ENCODE results near the gene PRPF40A. TPM values are rescaled to one million over a fixed set of nuclear protein-coding genes. Genes with fewer than 3 reads are reported as not detected.
A peak's percentile ranks its signal among the peaks of the same experiment; 100 is the strongest.
"Not testable (repeated sequence)": the region's sequence is repeated elsewhere in the genome, so short reads cannot be mapped to it uniquely, and the experiment has no call there.

PRPF40A gene
- polyA plus RNA-seq, 3 donors = 56.0 to 95.4 (median 66.6) TPM

DNA sequence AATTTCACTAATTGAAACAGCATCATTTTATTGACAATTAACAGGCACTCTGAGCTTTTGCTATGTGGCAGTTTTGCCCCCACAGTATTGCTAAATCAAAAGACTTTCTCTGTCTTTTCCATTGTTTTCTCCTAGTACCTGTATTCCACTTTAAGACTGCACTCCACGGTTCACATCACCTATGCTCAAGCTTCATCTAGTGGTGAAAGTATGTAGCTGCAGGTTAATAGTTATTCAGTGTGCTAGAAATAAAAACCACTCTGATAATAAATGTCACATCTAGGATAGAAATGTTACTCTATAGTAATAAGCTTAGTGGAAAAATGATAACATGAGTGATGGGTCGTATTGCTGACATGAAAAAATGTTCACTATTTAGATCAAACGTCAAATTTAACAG lies 25.7 kb upstream of the PRPF40A start:
- no CpG with 5 or more reads among the region's 3 CpGs for WGBS (ENCODE audit: insufficient coverage)
- TF ChIP-seq CTCF (IDR thresholded peaks at IDR 0.05) = peak; percentile 16
- Mint-ChIP-seq H3K4me1 (no peaks in the 10 kb centered on the region), H3K9me3 (peaks cover 0 to 6% (median 2%) of the 10 kb centered on the region in 7 donors), H3K4me3 (no peak overlapping the region), H3K27me3 (ENCODE audit: low read depth in 3 of 3) (peaks cover 0 to 1% (median 0%) of the 10 kb centered on the region in 3 donors), H3K36me3 (peaks cover 38 to 40% of the 10 kb centered on the region in 2 donors), H3K27ac (peak overlapping the region in 1 of 7 donors; percentile 0)
- no peaks in the 10 kb centered on the region for H3K27me3 ChIP-seq (ENCODE audit: control insufficient read depth in 2 of 2, insufficient read depth in 2 of 2, low read length in 2 of 2)
- peaks cover 19% of the 10 kb centered on the region for H3K79me2 ChIP-seq (ENCODE audit: insufficient read depth, low read length)
- no peak overlapping the region for H3K27ac ChIP-seq (ENCODE audit: low read depth in 1 of 2, low read length in 2 of 2)
- peaks cover 5% of the 10 kb centered on the region for H4K20me1 ChIP-seq (ENCODE audit: insufficient read depth, low read length)
- no peak overlapping the region for H3K4me2 ChIP-seq (replicated peaks; ENCODE audit: extremely low read depth, low read length, poor library complexity, severe bottlenecking)
- intact Hi-C loops (cut with micrococcal nuclease) = no loop called here
- H3K4me1 ChIP-seq (ENCODE audit: control insufficient read depth in 1 of 2, insufficient read depth in 2 of 2, low read length in 2 of 2) = no peaks in the 10 kb centered on the region
- peaks cover 10 to 64% of the 10 kb centered on the region in 2 donors for H3K36me3 ChIP-seq (replicated peaks in 1 of 2; ENCODE audit: control insufficient read depth in 1 of 2, insufficient read depth in 2 of 2, low read length in 2 of 2)
- no peak for DNase-seq
- no peak overlapping the region for H3K4me3 ChIP-seq (replicated peaks in 1 of 3; ENCODE audit: low read depth in 2 of 3, low read length in 3 of 3)
- H3K9me3 ChIP-seq (replicated peaks in 1 of 2; ENCODE audit: control insufficient read depth in 1 of 2, insufficient read depth in 1 of 2, low read length in 2 of 2) = no peaks in the 10 kb centered on the region
- H2AFZ ChIP-seq (ENCODE audit: insufficient read depth, low read depth, low read length, poor library complexity, severe bottlenecking) = no peak overlapping the region
- H3K9ac ChIP-seq (ENCODE audit: insufficient read depth, low read length, poor library complexity, severe bottlenecking) = no peak overlapping the region

DNA sequence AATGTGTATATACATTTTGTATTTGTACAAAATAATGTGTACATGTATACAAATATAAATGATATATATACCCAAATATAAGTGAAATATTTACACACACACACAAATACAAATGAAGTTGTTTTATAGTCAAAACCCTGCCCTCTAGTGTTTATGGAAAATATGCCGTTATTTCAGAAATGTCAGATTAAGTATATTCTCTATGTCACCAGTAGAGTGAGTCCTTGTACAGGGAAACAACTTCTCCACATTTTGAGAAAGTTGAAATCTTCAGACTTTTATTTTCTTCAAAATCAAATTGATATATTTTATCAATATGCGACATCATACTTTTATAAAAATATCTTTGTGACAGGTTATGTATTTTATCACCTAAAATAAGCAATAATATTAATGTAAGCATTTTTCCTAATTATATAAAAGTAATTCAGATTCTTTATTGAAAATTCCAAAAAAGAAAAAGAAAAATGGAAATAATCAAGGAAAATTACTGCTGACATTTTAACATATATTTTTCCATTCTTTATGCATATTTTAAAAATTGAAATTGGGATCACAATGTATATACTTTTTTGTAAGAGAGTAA lies 23.6 kb upstream of the PRPF40A start:
- Histone ChIP-seq H3K9ac (ENCODE audit: insufficient read depth, low read length, poor library complexity, severe bottlenecking) (no peak overlapping the region), H3K4me3 (replicated peaks in 1 of 3; ENCODE audit: low read depth in 2 of 3, low read length in 3 of 3) (no peak overlapping the region), H3K79me2 (ENCODE audit: insufficient read depth, low read length) (peaks cover 21% of the 10 kb centered on the region), H3K27me3 (ENCODE audit: control insufficient read depth in 2 of 2, insufficient read depth in 2 of 2, low read length in 2 of 2) (no peaks in the 10 kb centered on the region), H3K9me3 (replicated peaks in 1 of 2; ENCODE audit: control insufficient read depth in 1 of 2, insufficient read depth in 1 of 2, low read length in 2 of 2) (no peaks in the 10 kb centered on the region), H2AFZ (ENCODE audit: insufficient read depth, low read depth, low read length, poor library complexity, severe bottlenecking) (no peak overlapping the region), H3K4me1 (ENCODE audit: control insufficient read depth in 1 of 2, insufficient read depth in 2 of 2, low read length in 2 of 2) (no peaks in the 10 kb centered on the region), H4K20me1 (ENCODE audit: insufficient read depth, low read length) (peaks cover 5% of the 10 kb centered on the region), H3K27ac (ENCODE audit: low read depth in 1 of 2, low read length in 2 of 2) (no peak overlapping the region), H3K36me3 (replicated peaks in 1 of 2; ENCODE audit: control insufficient read depth in 1 of 2, insufficient read depth in 2 of 2, low read length in 2 of 2) (peaks cover 18 to 72% of the 10 kb centered on the region in 2 donors), H3K4me2 (replicated peaks; ENCODE audit: extremely low read depth, low read length, poor library complexity, severe bottlenecking) (no peak overlapping the region)
- peak; percentile 18 to 51 (median 21) for DNase-seq
- no peak overlapping the region for H3K4me3 Mint-ChIP-seq
- WGBS (ENCODE audit: insufficient coverage) = no CpG with 5 or more reads among the region's 2 CpGs
- no peaks in the 10 kb centered on the region for H3K27me3 Mint-ChIP-seq (ENCODE audit: low read depth in 3 of 3)
- H3K36me3 Mint-ChIP-seq = peaks cover 42 to 46% of the 10 kb centered on the region in 2 donors
- H3K9me3 Mint-ChIP-seq = peaks cover 0 to 6% (median 2%) of the 10 kb centered on the region in 7 donors
- H3K27ac Mint-ChIP-seq = no peak overlapping the region
- peak; percentile 94 for TF ChIP-seq CTCF (IDR thresholded peaks at IDR 0.05)
- intact Hi-C loops (cut with micrococcal nuclease) = no loop called here
- no peaks in the 10 kb centered on the region for H3K4me1 Mint-ChIP-seq

DNA sequence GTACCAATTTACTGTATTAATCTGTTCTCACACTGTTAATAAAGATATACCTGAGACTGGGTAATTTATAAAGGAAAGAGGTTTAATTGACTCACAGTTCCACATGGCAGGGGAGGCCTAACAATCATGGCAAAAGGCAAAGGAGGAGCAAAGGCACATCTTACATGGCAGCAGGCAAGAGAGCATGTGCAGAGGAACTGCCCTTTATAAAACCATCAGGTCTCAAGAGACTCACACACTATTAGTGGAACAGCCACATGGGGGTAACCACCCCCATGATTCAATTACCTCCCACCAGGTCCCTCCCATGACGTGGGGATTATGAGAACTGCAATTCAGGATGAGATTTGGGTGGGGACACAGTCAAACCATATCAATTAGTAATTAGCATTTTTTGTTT lies 22.4 kb upstream of the PRPF40A start:
- H3K9me3 Mint-ChIP-seq; H4K20me1 ChIP-seq (ENCODE audit: insufficient read depth, low read length); H3K27me3 ChIP-seq (ENCODE audit: control insufficient read depth in 2 of 2, insufficient read depth in 2 of 2, low read length in 2 of 2); H3K9ac ChIP-seq (ENCODE audit: insufficient read depth, low read length, poor library complexity, severe bottlenecking); intact Hi-C loops (cut with micrococcal nuclease); H3K27me3 Mint-ChIP-seq (ENCODE audit: low read depth in 3 of 3); H3K4me3 ChIP-seq (replicated peaks in 1 of 3; ENCODE audit: low read depth in 2 of 3, low read length in 3 of 3); H3K27ac ChIP-seq (ENCODE audit: low read depth in 1 of 2, low read length in 2 of 2); DNase-seq; H3K4me1 Mint-ChIP-seq; H3K4me1 ChIP-seq (ENCODE audit: control insufficient read depth in 1 of 2, insufficient read depth in 2 of 2, low read length in 2 of 2); H3K9me3 ChIP-seq (replicated peaks in 1 of 2; ENCODE audit: control insufficient read depth in 1 of 2, insufficient read depth in 1 of 2, low read length in 2 of 2); H3K4me3 Mint-ChIP-seq; H3K4me2 ChIP-seq (replicated peaks; ENCODE audit: extremely low read depth, low read length, poor library complexity, severe bottlenecking); H2AFZ ChIP-seq (ENCODE audit: insufficient read depth, low read depth, low read length, poor library complexity, severe bottlenecking): not testable (repeated sequence)
- WGBS (ENCODE audit: insufficient coverage) = no CpG with 5 or more reads among the region's 1 CpG
- Mint-ChIP-seq H3K27ac (peak overlapping the region in 2 of 7 donors; percentile 39 to 62), H3K36me3 (peaks cover 47 to 49% of the 10 kb centered on the region in 2 donors)
- peaks cover 21% of the 10 kb centered on the region for H3K79me2 ChIP-seq (ENCODE audit: insufficient read depth, low read length)
- H3K36me3 ChIP-seq (replicated peaks in 1 of 2; ENCODE audit: control insufficient read depth in 1 of 2, insufficient read depth in 2 of 2, low read length in 2 of 2) = peaks cover 26 to 73% of the 10 kb centered on the region in 2 donors
